WTC11 (cell line): ENCODE results near the gene YPEL4. TPM values are rescaled to one million over a fixed set of nuclear protein-coding genes. Genes with fewer than 3 reads are reported as not detected.

Source experiments
- ATAC-seq: fragments of 200-7000 bp; cut with Tn5 transposase; 2 replicates; pipeline ENCODE4 v1.10.0; 2021; ENCODE audit warnings: mild to moderate bottlenecking, moderate library complexity
- CTCF ChIA-PET: fragments of 300-600 bp; sonication (Branson Sonifier 250); formaldehyde crosslinking; loops from one replicate; lab custom pipeline; 2021; ENCODE audit warnings: antibody characterized with exemption; lab: Charles Lee
- POLR2A ChIA-PET: fragments of 350-600 bp; sonication (Branson Sonifier 250); formaldehyde crosslinking; loops from one replicate; lab custom pipeline; 2021; ENCODE audit warnings: antibody characterized with exemption; lab: Charles Lee
- DNase-seq: peaks from one replicate; pipeline ENCODE4 v3.0.0; 2021; ENCODE audit warnings: low spot score
- H3K27ac Mint-ChIP-seq: 2 replicates; pipeline ENCODE4 v1.8.0; 2021; ENCODE audit warnings: mixed read lengths
- H3K27me3 Mint-ChIP-seq: 2 replicates; pipeline ENCODE4 v1.8.0; 2021; ENCODE audit warnings: low read depth, mild to moderate bottlenecking, moderate library complexity, mixed read lengths
- H3K36me3 Mint-ChIP-seq: 2 replicates; pipeline ENCODE4 v1.8.0; 2021; ENCODE audit warnings: mixed read lengths
- H3K4me1 Mint-ChIP-seq: 2 replicates; pipeline ENCODE4 v1.8.0; 2022; ENCODE audit warnings: mixed read lengths
- H3K4me3 Mint-ChIP-seq: 2 replicates; pipeline ENCODE4 v1.8.0; 2021; ENCODE audit warnings: mild to moderate bottlenecking, moderate library complexity, mixed read lengths
- H3K9me3 Mint-ChIP-seq: 2 replicates; pipeline ENCODE4 v1.8.0; 2021; ENCODE audit warnings: mixed read lengths
- CREM ChIP-seq: sonication (generic); formaldehyde crosslinking; IDR thresholded peaks from 2 replicates; pipeline ENCODE4 v1.8.1; 2022; ENCODE audit warnings: mild to moderate bottlenecking, missing genetic modification reagents, moderate library complexity
- OVOL2 ChIP-seq: fragments of 250-450 bp; sonication (Bioruptor Pico); IDR thresholded peaks from 2 replicates; pipeline ENCODE4 v1.9.0; 2021; ENCODE audit warnings: mild to moderate bottlenecking, borderline replicate concordance
- PREB ChIP-seq: sonication (generic); formaldehyde crosslinking; IDR thresholded peaks from 2 replicates; pipeline ENCODE4 v1.8.1; 2022; ENCODE audit warnings: mild to moderate bottlenecking, missing genetic modification reagents, moderate library complexity, borderline replicate concordance
- SMAD4 ChIP-seq: sonication (generic); formaldehyde crosslinking; IDR thresholded peaks from 2 replicates; pipeline ENCODE4 v1.8.0; 2022; ENCODE audit warnings: mild to moderate bottlenecking, missing genetic modification reagents
- ZNF121 ChIP-seq: sonication (generic); formaldehyde crosslinking; IDR thresholded peaks from 2 replicates; pipeline ENCODE4 v1.8.0; 2023; ENCODE audit warnings: missing genetic modification reagents
- ZSCAN18 ChIP-seq: fragments of 250-450 bp; sonication (Bioruptor Pico); IDR thresholded peaks from 2 replicates; pipeline ENCODE4 v2.1.2; 2022; ENCODE audit warnings: mild to moderate bottlenecking, moderate library complexity
- microRNA-seq: library from miRNA; unstranded; fragments of <30 nt; microRNA quantifications from one replicate; pipeline ENCODE4 v1.2.0, GENCODE V29; 2022; ENCODE audit warnings: borderline number of aligned reads
- total RNA-seq: library from RNA; stranded (reverse); gene quantifications from 3 replicates; pipeline ENCODE4 v1.2.3, GENCODE V29; 2021

The YPEL4 gene
- total RNA-seq, 1 experiment from 2014 or later: 0.15 TPM

GRCh38 chr11:57597461-57597915 lies 52.2 kb downstream of the YPEL4 start, which contains the start of gene SERPING1 (continued):
- TF ChIP-seq ZSCAN18 (CRISPR knock-in tag) (no peak), PREB (CRISPR knock-in tag) (no peak), CREM (CRISPR knock-in tag) (no peak)

GRCh38 chr11:57596266-57596885 lies 53.3 kb downstream of the YPEL4 start:
- Mint-ChIP-seq H3K4me3 (peak overlapping the region; percentile 70; the same call in 1 of the 2 replicates), H3K9me3 (no peaks in the 10 kb centered on the region), H3K27ac (no peak overlapping the region), H3K27me3 (no peaks in the 10 kb centered on the region; the same call in 1 of the 2 replicates), H3K4me1 (peaks cover 35% of the 10 kb centered on the region), H3K36me3 (peaks cover 9% of the 10 kb centered on the region; the same call in 1 of the 2 replicates)
- ChIA-PET CTCF (interaction anchor here (0.6 to 7.5 kb wide), 9 partner anchors 13 to 347 kb away, joined by 3 to 78 read pairs (median 5); partner anchors contain the start of gene UBE2L6), POLR2A (interaction anchor here (0.6 to 7.3 kb wide), 6 partner anchors 28 to 116 kb away, joined by 3 to 115 read pairs (median 14); partner anchors contain the start of genes MED19, UBE2L6 and YPEL4)
- TF ChIP-seq SMAD4: no peak
- peak; percentile 51; the same call in 1 of the 2 replicates for TF ChIP-seq ZNF121 (CRISPR knock-in tag)
- no peak for TF ChIP-seq OVOL2 (CRISPR knock-in tag)
- DNase-seq (no peak), ATAC-seq (no peak)

Small RNA genes within 50 kb of the gene (microRNA-seq; reads per million reads assigned to microRNA genes)
- gene MIR130A: 5,543 reads per million, percentile 98 among the genes with 10 or more reads in this experiment

Other genes with a start within 250 kb of the YPEL4 start
- gene SLC43A3, start 222.8 kb downstream of the YPEL4 start, total RNA-seq: 22.6 to 25.8 TPM (median 25.3 TPM) in 3 replicates
- 13.8 to 15.5 TPM (median 14.3 TPM) in 3 replicates for gene RTN4RL2, start 189.4 kb downstream of the YPEL4 start, total RNA-seq
- 20.5 to 27.1 TPM (median 21.5 TPM) in 3 replicates for gene SLC43A1, start 134.2 kb downstream of the YPEL4 start, total RNA-seq
- 63.5 to 92.8 TPM (median 68.4 TPM) in 3 replicates for gene TIMM10, start 119.2 kb downstream of the YPEL4 start, total RNA-seq
- gene SMTNL1, start 112.3 kb downstream of the YPEL4 start, total RNA-seq: 0.26 to 0.39 TPM (median 0.34 TPM) in 3 replicates
- gene UBE2L6, start 82.2 kb downstream of the YPEL4 start, total RNA-seq: 38.8 to 48.5 TPM (median 47.4 TPM) in 3 replicates
- gene SERPING1, start 52.2 kb downstream of the YPEL4 start, total RNA-seq: 49.1 to 51.8 TPM (median 50.2 TPM) in 3 replicates
- 24.5 to 26.3 TPM (median 24.6 TPM) in 3 replicates for gene CLP1, start 7.8 kb upstream of the YPEL4 start, total RNA-seq
- 49.3 to 51.6 TPM (median 50.5 TPM) in 3 replicates for gene ZDHHC5, start 18.2 kb upstream of the YPEL4 start, total RNA-seq
- 18.0 to 19.9 TPM (median 19.1 TPM) in 3 replicates for gene MED19, start 62.3 kb upstream of the YPEL4 start, total RNA-seq
- 84.9 to 85.7 TPM (median 85.4 TPM) in 3 replicates for gene TMX2, start 62.7 kb upstream of the YPEL4 start, total RNA-seq
- gene SELENOH, start 91.6 kb upstream of the YPEL4 start, total RNA-seq: 251 to 266 TPM (median 259 TPM) in 3 replicates
- gene BTBD18, start 101.9 kb upstream of the YPEL4 start, total RNA-seq: 0.09 to 0.14 TPM in 2 of 3 replicates, not detected in the other
- 164 to 165 TPM (median 164 TPM) in 3 replicates for gene CTNND1, start 111.9 kb upstream of the YPEL4 start, total RNA-seq